HG03095 (cell line): ENCODE measurements around the gene CFAP300.

Experiments
- ATAC-seq: cut with Tn5 transposase; IDR thresholded peaks from one replicate; pipeline ENCODE4 v1.9.1; 2021; ENCODE audit warnings: moderate library complexity; ENCODE audit not compliant: unreplicated experiment

The CFAP300 gene

GRCh38 chr11:102071497-102072472, 24.5 kb downstream of the CFAP300 start:
- ATAC-seq, result no peak

- ATAC-seq, result no peak
These were observed 26.0 kb downstream of the CFAP300 start for GRCh38 chr11:102073253-102073652.

GRCh38 chr11:102079625-102080024, 32.4 kb downstream of the CFAP300 start:
- no peak for ATAC-seq

GRCh38 chr11:102081313-102081712, 34.1 kb downstream of the CFAP300 start:
- no peak for ATAC-seq

- no peak for ATAC-seq
These were observed 38.8 kb downstream of the CFAP300 start for GRCh38 chr11:102085864-102086551.

- ATAC-seq, result no peak
These were observed 49.9 kb downstream of the CFAP300 start for GRCh38 chr11:102097186-102097585.

GRCh38 chr11:102099755-102100154, 52.5 kb downstream of the CFAP300 start:
- no peak for ATAC-seq

GRCh38 chr11:102108734-102109440, 61.6 kb downstream of the CFAP300 start:
- no peak for ATAC-seq

GRCh38 chr11:102109896-102110760, 62.9 kb downstream of the CFAP300 start, which contains the start of gene YAP1:
Gene YAP1 (plus strand): TSS chr11:102110447. CDS start chr11:102110849, 402 bp downstream.
- peak; percentile 78 for ATAC-seq

GRCh38 chr11:102110761-102111010, 63.4 kb downstream of the CFAP300 start:
- peak; percentile 23 for ATAC-seq

GRCh38 chr11:102111011-102111786, 64.0 kb downstream of the CFAP300 start:
- peak; percentile 12 for ATAC-seq

GRCh38 chr11:102111787-102112508, 64.7 kb downstream of the CFAP300 start:
- no peak for ATAC-seq

- ATAC-seq, result no peak
These were observed 65.2 kb downstream of the CFAP300 start for GRCh38 chr11:102112509-102112821.

GRCh38 chr11:102114032-102114431, 66.8 kb downstream of the CFAP300 start:
- ATAC-seq, result no peak

- no peak for ATAC-seq
These were observed 68.3 kb downstream of the CFAP300 start for GRCh38 chr11:102115557-102115956.

GRCh38 chr11:102116453-102117205, 69.4 kb downstream of the CFAP300 start:
- ATAC-seq, result no peak

- no peak for ATAC-seq
These were observed 70.4 kb downstream of the CFAP300 start for GRCh38 chr11:102117472-102118113.

- no peak for ATAC-seq
These were observed 71.7 kb downstream of the CFAP300 start for GRCh38 chr11:102118937-102119336.
